Endodermal cell (in vitro differentiated cells): ENCODE measurements around the gene NAA10. TPM values are rescaled to one million over a fixed set of nuclear protein-coding genes. Genes with fewer than 3 reads are reported as not detected.
A peak's percentile ranks its signal among the peaks of the same experiment; 100 is the strongest.

Experiments
- DNase-seq: peaks from one replicate; pipeline ENCODE4 v3.0.0-alpha.2; 2017
- H3K27ac ChIP-seq: 2 replicates; pipeline ENCODE4 v1.5.1; 2013; ENCODE audit warnings: mild to moderate bottlenecking, low read depth, low read length, moderate library complexity
- H3K27me3 ChIP-seq: 2 replicates; pipeline ENCODE4 v1.6.1; 2013; ENCODE audit warnings: mild to moderate bottlenecking, low read length, moderate library complexity; ENCODE audit not compliant: insufficient read depth, control insufficient read depth, poor library complexity, severe bottlenecking
- H3K36me3 ChIP-seq: 2 replicates; pipeline ENCODE4 v1.7.0; 2013; ENCODE audit warnings: mild to moderate bottlenecking, low read length, moderate library complexity; ENCODE audit not compliant: control insufficient read depth, insufficient read depth
- H3K4me1 ChIP-seq: one replicate; pipeline ENCODE4 v1.7.0; 2013; ENCODE audit warnings: low read length; ENCODE audit not compliant: control insufficient read depth, insufficient read depth
- H3K4me3 ChIP-seq: 2 replicates; pipeline ENCODE4 v1.5.1; 2013; ENCODE audit warnings: mild to moderate bottlenecking, low read length, moderate library complexity
- H3K9ac ChIP-seq: 2 replicates; pipeline ENCODE4 v1.6.1; 2013; ENCODE audit warnings: mild to moderate bottlenecking, low read length, moderate library complexity; ENCODE audit not compliant: poor library complexity, severe bottlenecking; ENCODE audit errors: extremely low read depth
- H3K9me3 ChIP-seq: 2 replicates; pipeline ENCODE4 v1.6.1; 2013; ENCODE audit warnings: mild to moderate bottlenecking, low read length, moderate library complexity; ENCODE audit not compliant: control insufficient read depth
- H3K27ac Mint-ChIP-seq: 2 replicates; pipeline ENCODE4 v1.8.0; 2020; ENCODE audit warnings: mixed read lengths
- H3K27me3 Mint-ChIP-seq: 2 replicates; pipeline ENCODE4 v1.8.0; 2021; ENCODE audit warnings: mild to moderate bottlenecking, mixed read lengths; ENCODE audit not compliant: insufficient read depth
- H3K36me3 Mint-ChIP-seq: 2 replicates; pipeline ENCODE4 v1.8.0; 2020; ENCODE audit warnings: low read depth, mixed read lengths
- H3K4me1 Mint-ChIP-seq: 2 replicates; pipeline ENCODE4 v1.8.0; 2020; ENCODE audit warnings: mixed read lengths
- H3K4me3 Mint-ChIP-seq: 2 replicates; pipeline ENCODE4 v1.8.0; 2020; ENCODE audit warnings: mild to moderate bottlenecking, moderate library complexity, mixed read lengths
- H3K9me3 Mint-ChIP-seq: 2 replicates; pipeline ENCODE4 v1.8.0; 2020; ENCODE audit warnings: mild to moderate bottlenecking, mixed read lengths
- WGBS, 2 experiments: methylation state at CpG; one replicate each; pipeline versions ENCODE4 v1.1.5 to v1.1.7; 2013; ENCODE audit warnings: missing lambda C conversion rate in 2 of 2, mixed read lengths in 1 of 2; ENCODE audit not compliant: insufficient coverage in 1 of 2, insufficient read length in 1 of 2; 5-methylcytosine and 5-hydroxymethylcytosine counted together
- total RNA-seq, 2 donors: library from RNA; stranded (reverse); fragmentation: NEBNext Ultra II Directional in 1 of 2; extraction: Animal tissue kit (Norgen Biotek cat#: 25700) in 1 of 2; gene quantifications; 2 replicates in 1 of 2; 3 replicates in 1 of 2; pipeline ENCODE4 v1.2.1, GENCODE V29; 2021
- TF ChIP-seq, protein P1 (sequence below): fragments of 200-600 bp; sonication (generic); conservative IDR thresholded peaks from 2 replicates; pipeline ENCODE4 v1.5.0; 2021; ENCODE audit warnings: antibody characterized with exemption, mild to moderate bottlenecking

NAA10 gene
- total RNA-seq, 2 donors from 2014 or later = 91.6 to 99.3 TPM

DNA sequence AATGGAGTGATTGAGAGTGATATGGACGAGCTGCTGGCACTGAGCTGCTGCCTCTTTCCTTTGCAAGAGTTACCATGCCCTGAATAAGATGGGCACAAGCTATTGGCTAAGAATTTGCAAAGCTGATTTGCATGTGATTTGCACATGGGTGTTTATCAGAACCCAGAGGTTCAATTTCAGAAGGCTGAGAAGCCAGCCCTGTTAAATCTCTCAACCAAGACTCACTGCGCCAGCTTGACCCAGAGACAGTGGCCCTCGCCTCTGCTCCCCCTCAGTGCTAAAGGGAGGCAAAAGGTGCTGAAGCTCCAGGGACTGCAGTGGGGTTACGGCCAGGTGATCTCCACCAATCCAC lies 9.5 kb downstream of the NAA10 start:
- Histone ChIP-seq H3K9me3 (no peaks in the 10 kb centered on the region), H3K4me3 (peak overlapping the region; percentile 78), H3K36me3 (no peaks in the 10 kb centered on the region), H3K27ac (no peak overlapping the region), H3K27me3 (no peaks in the 10 kb centered on the region), H3K9ac (no peak overlapping the region), H3K4me1 (no peaks in the 10 kb centered on the region)
- no peak for DNase-seq
- Mint-ChIP-seq H3K4me1 (peaks cover 6% of the 10 kb centered on the region), H3K36me3 (peaks cover 5% of the 10 kb centered on the region), H3K4me3 (peak overlapping the region; percentile 71), H3K9me3 (peaks cover 62% of the 10 kb centered on the region), H3K27ac (peak overlapping the region; percentile 80), H3K27me3 (no peaks in the 10 kb centered on the region)
- 87% methylated on average over 3 of the region's 4 CpGs; no CpG with 5 or more reads in 1 of the 2 experiments for WGBS, 2 experiments
- TF ChIP-seq, protein P1, sequence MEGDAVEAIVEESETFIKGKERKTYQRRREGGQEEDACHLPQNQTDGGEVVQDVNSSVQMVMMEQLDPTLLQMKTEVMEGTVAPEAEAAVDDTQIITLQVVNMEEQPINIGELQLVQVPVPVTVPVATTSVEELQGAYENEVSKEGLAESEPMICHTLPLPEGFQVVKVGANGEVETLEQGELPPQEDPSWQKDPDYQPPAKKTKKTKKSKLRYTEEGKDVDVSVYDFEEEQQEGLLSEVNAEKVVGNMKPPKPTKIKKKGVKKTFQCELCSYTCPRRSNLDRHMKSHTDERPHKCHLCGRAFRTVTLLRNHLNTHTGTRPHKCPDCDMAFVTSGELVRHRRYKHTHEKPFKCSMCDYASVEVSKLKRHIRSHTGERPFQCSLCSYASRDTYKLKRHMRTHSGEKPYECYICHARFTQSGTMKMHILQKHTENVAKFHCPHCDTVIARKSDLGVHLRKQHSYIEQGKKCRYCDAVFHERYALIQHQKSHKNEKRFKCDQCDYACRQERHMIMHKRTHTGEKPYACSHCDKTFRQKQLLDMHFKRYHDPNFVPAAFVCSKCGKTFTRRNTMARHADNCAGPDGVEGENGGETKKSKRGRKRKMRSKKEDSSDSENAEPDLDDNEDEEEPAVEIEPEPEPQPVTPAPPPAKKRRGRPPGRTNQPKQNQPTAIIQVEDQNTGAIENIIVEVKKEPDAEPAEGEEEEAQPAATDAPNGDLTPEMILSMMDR = no peak

DNA sequence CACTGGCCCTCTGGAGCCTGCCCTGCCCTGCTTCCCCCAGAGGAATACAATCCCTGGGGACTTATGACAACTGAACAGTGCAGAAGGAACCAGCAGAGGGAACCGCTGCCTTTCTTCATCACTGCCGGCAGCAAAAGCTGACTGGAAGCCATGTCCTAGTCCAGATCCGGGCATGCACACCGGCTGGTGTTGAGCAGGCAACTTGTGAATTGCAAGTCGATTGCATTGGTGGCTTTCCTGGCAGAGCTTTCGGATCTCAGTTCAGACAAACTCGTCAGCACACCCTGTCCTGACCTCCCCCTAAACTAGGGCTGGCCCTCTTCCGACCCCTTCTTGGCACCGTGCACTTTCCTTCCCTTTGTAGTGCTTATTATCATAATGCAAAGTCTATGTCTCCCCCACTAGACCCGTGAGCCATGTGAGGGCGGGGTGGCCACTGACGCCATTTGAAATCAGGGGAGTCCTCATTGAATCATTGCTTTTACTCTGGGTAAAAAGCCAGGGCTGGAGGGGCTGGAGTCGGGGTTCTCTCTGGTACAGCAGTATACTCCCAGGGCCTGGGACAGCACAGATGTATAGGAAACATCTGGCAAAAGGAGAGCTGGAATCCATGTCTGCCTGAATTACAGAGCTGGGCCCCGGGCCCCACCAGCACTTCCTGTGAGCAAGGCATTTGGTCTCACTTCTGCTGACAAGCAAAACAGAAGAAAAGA lies 10.5 kb downstream of the NAA10 start:
- peak overlapping the region; percentile 71 for H3K4me3 Mint-ChIP-seq
- H3K9me3 Mint-ChIP-seq = peaks cover 67% of the 10 kb centered on the region
- Histone ChIP-seq H3K4me3 (no peak overlapping the region), H3K27me3 (no peaks in the 10 kb centered on the region), H3K36me3 (no peaks in the 10 kb centered on the region), H3K27ac (no peak overlapping the region), H3K9ac (no peak overlapping the region), H3K9me3 (no peaks in the 10 kb centered on the region), H3K4me1 (no peaks in the 10 kb centered on the region)
- TF ChIP-seq, protein P1 = peak; percentile 47
- WGBS, 2 experiments = 65 to 75% methylated on average over 8 to 14 of the region's 14 CpGs
- H3K36me3 Mint-ChIP-seq = peaks cover 9% of the 10 kb centered on the region
- DNase-seq = no peak
- H3K4me1 Mint-ChIP-seq = peaks cover 6% of the 10 kb centered on the region
- no peaks in the 10 kb centered on the region for H3K27me3 Mint-ChIP-seq
- no peak overlapping the region for H3K27ac Mint-ChIP-seq

DNA sequence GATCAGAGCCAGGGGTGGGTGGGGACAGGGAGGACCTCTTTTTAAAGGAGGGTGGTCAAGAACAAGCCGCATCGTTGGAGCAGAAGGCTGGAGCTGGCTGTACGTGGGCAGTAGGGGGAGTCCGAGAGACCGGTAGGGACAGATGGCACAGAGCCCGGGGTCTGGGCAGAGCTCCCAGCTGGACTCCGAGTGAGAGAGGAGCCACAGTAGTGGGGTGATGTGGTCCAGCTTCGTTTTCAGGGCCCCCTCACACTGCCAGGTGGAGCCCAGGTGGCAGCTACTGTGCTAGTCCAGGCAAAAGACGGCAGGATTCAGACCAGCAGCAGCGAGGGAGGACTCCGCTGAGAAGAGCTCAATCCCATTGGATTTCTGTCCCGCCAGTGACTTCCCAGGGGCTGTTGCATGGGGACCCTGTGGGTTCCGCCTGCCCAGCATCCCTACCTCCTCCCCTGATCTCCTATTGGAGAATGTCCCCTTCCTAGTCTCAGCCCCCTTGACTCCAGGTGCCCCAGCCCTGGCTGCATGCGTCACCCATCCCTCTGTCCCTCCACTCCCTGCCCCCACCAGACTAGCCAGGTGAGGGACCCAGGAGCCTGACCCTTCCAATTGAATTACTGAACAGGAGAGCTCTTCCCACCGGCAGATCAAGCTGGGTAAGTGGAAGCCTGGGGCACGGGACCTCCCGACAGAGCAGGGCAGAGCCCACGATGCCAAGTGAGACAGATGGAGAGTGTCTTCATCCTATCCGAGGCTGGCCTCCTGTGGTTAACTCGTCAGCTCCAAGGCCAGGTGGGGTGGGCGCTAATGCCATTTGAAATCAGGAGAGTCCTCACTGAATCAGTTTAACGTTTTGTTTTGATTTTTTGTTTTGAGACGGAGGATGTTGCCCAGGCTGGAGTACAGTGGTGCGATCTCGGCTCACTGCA lies 11.6 kb downstream of the NAA10 start:
- DNase-seq = no peak
- peaks cover 4% of the 10 kb centered on the region for H3K4me1 Mint-ChIP-seq
- H3K9me3 Mint-ChIP-seq = peaks cover 71% of the 10 kb centered on the region
- no peaks in the 10 kb centered on the region for H3K27me3 Mint-ChIP-seq
- peaks cover 16% of the 10 kb centered on the region for H3K36me3 Mint-ChIP-seq
- no peaks in the 10 kb centered on the region for H3K4me1 ChIP-seq
- no peak overlapping the region for H3K27ac ChIP-seq
- no peaks in the 10 kb centered on the region for H3K36me3 ChIP-seq
- H3K27ac Mint-ChIP-seq = no peak overlapping the region
- no peaks in the 10 kb centered on the region for H3K9me3 ChIP-seq
- no peak overlapping the region for H3K9ac ChIP-seq
- WGBS, 2 experiments = 84 to 88% methylated on average over 6 to 23 of the region's 25 CpGs
- no peak overlapping the region for H3K4me3 ChIP-seq
- no peaks in the 10 kb centered on the region for H3K27me3 ChIP-seq
- TF ChIP-seq, protein P1 = peak; percentile 50
- no peak overlapping the region for H3K4me3 Mint-ChIP-seq
